Panc1 (cell line): ENCODE measurements around the gene PNKD. TPM values are rescaled to one million over a fixed set of nuclear protein-coding genes. Genes with fewer than 3 reads are reported as not detected.
"Not testable (repeated sequence)": the region's sequence is repeated elsewhere in the genome, so short reads cannot be mapped to it uniquely, and the experiment has no call there.

Experiments used
- ATAC-seq: fragments of 200-7000 bp; cut with Tn5 transposase; 2 replicates; pipeline ENCODE4 v1.9.1; 2020; ENCODE audit warnings: mild to moderate bottlenecking, moderate library complexity
- BruUV-seq: library from RNA; stranded (reverse); fragments of 400-500 nt; replicated peaks from 2 replicates; lab custom pipeline; 2021; lab: Mats Ljungman, UMichigan
- CTCF ChIA-PET: fragments of 300-600 bp; sonication (Branson Sonifier 250); formaldehyde crosslinking; loops from one replicate; lab custom pipeline; 2022; ENCODE audit warnings: antibody characterized with exemption; lab: Charles Lee
- POLR2A ChIA-PET: fragments of 300-600 bp; sonication (Branson Sonifier 250); formaldehyde crosslinking; loops from one replicate; lab custom pipeline; 2022; ENCODE audit warnings: antibody characterized with exemption; lab: Charles Lee
- DNase-seq: peaks from one replicate; pipeline ENCODE4 v3.0.0-alpha.2; 2010; ENCODE audit warnings: low read depth, low spot score
- H3K27ac ChIP-seq: 2 replicates; pipeline ENCODE4 v1.5.1; 2011; ENCODE audit warnings: mild to moderate bottlenecking, low read length, inconsistent platforms
- H3K27me3 ChIP-seq: fragments of 200-500 bp; sonication (Bioruptor generic); 2 replicates; pipeline ENCODE4 v1.6.0; 2014; ENCODE audit warnings: low read length, inconsistent platforms; ENCODE audit not compliant: control insufficient read depth, insufficient read depth
- H3K36me3 ChIP-seq: fragments of 200-500 bp; sonication (Bioruptor generic); 2 replicates; pipeline ENCODE4 v1.5.1; 2014; ENCODE audit warnings: inconsistent platforms, mild to moderate bottlenecking, low read length, moderate library complexity; ENCODE audit not compliant: control insufficient read depth, insufficient read depth
- H3K4me1 ChIP-seq: 2 replicates; pipeline ENCODE4 v1.5.1; 2011; ENCODE audit warnings: inconsistent platforms, mild to moderate bottlenecking, low read length, moderate library complexity; ENCODE audit not compliant: control insufficient read depth, insufficient read depth
- H3K4me3 ChIP-seq, 2 experiments: 2 replicates each; pipeline ENCODE4 v1.5.1; 2011 to 2012; ENCODE audit warnings: low read depth in 2 of 2, low read length in 2 of 2, mild to moderate bottlenecking in 2 of 2, inconsistent platforms in 1 of 2, moderate library complexity in 1 of 2
- H3K9me3 ChIP-seq: fragments of 200-500 bp; sonication (Bioruptor generic); 2 replicates; pipeline ENCODE4 v1.5.1; 2014; ENCODE audit warnings: low read depth, mild to moderate bottlenecking, inconsistent platforms, low read length, moderate library complexity; ENCODE audit not compliant: control insufficient read depth, insufficient read depth
- CTCF ChIP-seq: fragments of 450-650 bp; IDR thresholded peaks from 2 replicates; pipeline ENCODE4 v1.5.1; 2017; ENCODE audit warnings: mild to moderate bottlenecking
- POLR2AphosphoS5 ChIP-seq: IDR thresholded peaks from 2 replicates; pipeline ENCODE4 v1.6.1; 2012; ENCODE audit warnings: mild to moderate bottlenecking, low read depth, low read length, moderate library complexity
- REST ChIP-seq, 2 experiments: IDR thresholded peaks; 2 replicates each; pipeline ENCODE4 v1.6.1; 2011 to 2012; ENCODE audit warnings: low read depth in 2 of 2, control low read depth in 1 of 2, low read length in 1 of 2, mild to moderate bottlenecking in 1 of 2, moderate library complexity in 1 of 2; ENCODE audit not compliant: insufficient read depth in 1 of 2
- SIN3A ChIP-seq: IDR thresholded peaks from 2 replicates; pipeline ENCODE4 v1.6.1; 2012; ENCODE audit warnings: low read depth, mild to moderate bottlenecking, low read length, moderate library complexity, borderline replicate concordance; ENCODE audit not compliant: insufficient read depth
- TCF7L2 ChIP-seq: IDR thresholded peaks from 2 replicates; pipeline ENCODE4 v1.6.1; 2011; ENCODE audit warnings: mild to moderate bottlenecking, low read depth, low read length, inconsistent platforms
- in situ Hi-C: cut with HindIII; loops from 2 replicates; pipeline ENCODE4 v1.10.0; 2016; ENCODE audit warnings: low sequenced_read_pairs, low pct_unique_long_range_greater_than_20kb
- intact Hi-C: fragments of 100-400 bp; cut with micrococcal nuclease; formaldehyde crosslinking; loops from one replicate; pipeline ENCODE4 v1.10.0; 2022; ENCODE audit not compliant: unreplicated experiment
- total RNA-seq: library from RNA; stranded (reverse); gene quantifications from one replicate; pipeline ENCODE4 v1.2.1, GENCODE V29; 2021; ENCODE audit not compliant: unreplicated experiment

The PNKD gene
- total RNA-seq, 1 experiment from 2014 or later: 49.0 TPM

GRCh38 chr2:218312267-218312756, 42.0 kb downstream of the PNKD start:
- no TSS peak for BruUV-seq
- no peak for DNase-seq
- CTCF ChIA-PET: no interaction called here

GRCh38 chr2:218313356-218313755, 43.0 kb downstream of the PNKD start:
- POLR2A ChIA-PET: no interaction called here
- Histone ChIP-seq H3K9me3 (no peaks in the 10 kb centered on the region), H3K27ac (no peak overlapping the region), H3K27me3 (no peaks in the 10 kb centered on the region), H3K4me3 (no peak overlapping the region), H3K36me3 (no peaks in the 10 kb centered on the region), H3K4me1 (no peaks in the 10 kb centered on the region)
- TF ChIP-seq CTCF (no peak), SIN3A (no peak), REST (IDR thresholded peaks at IDR 0.05; ENCODE audit: insufficient read depth in 1 of 2, low read depth in 2 of 2, low read length in 1 of 2) (no peak), POLR2AphosphoS5 (no peak), TCF7L2 (no peak)
- ATAC-seq: no peak
- CTCF ChIA-PET: no interaction called here
- in situ Hi-C loops (no loop called here), intact Hi-C loops (no loop called here)
- DNase-seq: no peak
- BruUV-seq: no TSS peak

More at GRCh38 chr2:218312267-218312756, 42.0 kb downstream of the PNKD start:
- Histone ChIP-seq H3K36me3 (no peaks in the 10 kb centered on the region), H3K9me3 (no peaks in the 10 kb centered on the region), H3K27me3 (no peaks in the 10 kb centered on the region), H3K4me3 (no peak overlapping the region), H3K27ac (no peak overlapping the region), H3K4me1 (no peaks in the 10 kb centered on the region)
- in situ Hi-C loops (no loop called here), intact Hi-C loops (no loop called here)
- ATAC-seq: no peak
- TF ChIP-seq POLR2AphosphoS5 (no peak), TCF7L2 (no peak), SIN3A (no peak), CTCF (no peak), REST (IDR thresholded peaks at IDR 0.05; ENCODE audit: insufficient read depth in 1 of 2, low read depth in 2 of 2, low read length in 1 of 2) (no peak)
- POLR2A ChIA-PET: no interaction called here

- H3K9me3 ChIP-seq, H3K4me1 ChIP-seq, H3K4me3 ChIP-seq, DNase-seq, H3K36me3 ChIP-seq, in situ Hi-C loops, H3K27me3 ChIP-seq, ATAC-seq, CTCF ChIA-PET, intact Hi-C loops, BruUV-seq, POLR2A ChIA-PET, H3K27ac ChIP-seq: not testable (repeated sequence)
Measured at GRCh38 chr2:218314764-218315163, 44.4 kb downstream of the PNKD start.
